HG03025 (cell line): ENCODE results near the gene DHCR24.
"Not testable (repeated sequence)": the region's sequence is repeated elsewhere in the genome, so short reads cannot be mapped to it uniquely, and the experiment has no call there.

Source experiments
- ATAC-seq: cut with Tn5 transposase; IDR thresholded peaks from one replicate; pipeline ENCODE4 v1.9.1; 2021; ENCODE audit warnings: mild to moderate bottlenecking, moderate library complexity; ENCODE audit not compliant: unreplicated experiment, low FRiP score

Gene DHCR24, protein sequence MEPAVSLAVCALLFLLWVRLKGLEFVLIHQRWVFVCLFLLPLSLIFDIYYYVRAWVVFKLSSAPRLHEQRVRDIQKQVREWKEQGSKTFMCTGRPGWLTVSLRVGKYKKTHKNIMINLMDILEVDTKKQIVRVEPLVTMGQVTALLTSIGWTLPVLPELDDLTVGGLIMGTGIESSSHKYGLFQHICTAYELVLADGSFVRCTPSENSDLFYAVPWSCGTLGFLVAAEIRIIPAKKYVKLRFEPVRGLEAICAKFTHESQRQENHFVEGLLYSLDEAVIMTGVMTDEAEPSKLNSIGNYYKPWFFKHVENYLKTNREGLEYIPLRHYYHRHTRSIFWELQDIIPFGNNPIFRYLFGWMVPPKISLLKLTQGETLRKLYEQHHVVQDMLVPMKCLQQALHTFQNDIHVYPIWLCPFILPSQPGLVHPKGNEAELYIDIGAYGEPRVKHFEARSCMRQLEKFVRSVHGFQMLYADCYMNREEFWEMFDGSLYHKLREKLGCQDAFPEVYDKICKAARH

DNA sequence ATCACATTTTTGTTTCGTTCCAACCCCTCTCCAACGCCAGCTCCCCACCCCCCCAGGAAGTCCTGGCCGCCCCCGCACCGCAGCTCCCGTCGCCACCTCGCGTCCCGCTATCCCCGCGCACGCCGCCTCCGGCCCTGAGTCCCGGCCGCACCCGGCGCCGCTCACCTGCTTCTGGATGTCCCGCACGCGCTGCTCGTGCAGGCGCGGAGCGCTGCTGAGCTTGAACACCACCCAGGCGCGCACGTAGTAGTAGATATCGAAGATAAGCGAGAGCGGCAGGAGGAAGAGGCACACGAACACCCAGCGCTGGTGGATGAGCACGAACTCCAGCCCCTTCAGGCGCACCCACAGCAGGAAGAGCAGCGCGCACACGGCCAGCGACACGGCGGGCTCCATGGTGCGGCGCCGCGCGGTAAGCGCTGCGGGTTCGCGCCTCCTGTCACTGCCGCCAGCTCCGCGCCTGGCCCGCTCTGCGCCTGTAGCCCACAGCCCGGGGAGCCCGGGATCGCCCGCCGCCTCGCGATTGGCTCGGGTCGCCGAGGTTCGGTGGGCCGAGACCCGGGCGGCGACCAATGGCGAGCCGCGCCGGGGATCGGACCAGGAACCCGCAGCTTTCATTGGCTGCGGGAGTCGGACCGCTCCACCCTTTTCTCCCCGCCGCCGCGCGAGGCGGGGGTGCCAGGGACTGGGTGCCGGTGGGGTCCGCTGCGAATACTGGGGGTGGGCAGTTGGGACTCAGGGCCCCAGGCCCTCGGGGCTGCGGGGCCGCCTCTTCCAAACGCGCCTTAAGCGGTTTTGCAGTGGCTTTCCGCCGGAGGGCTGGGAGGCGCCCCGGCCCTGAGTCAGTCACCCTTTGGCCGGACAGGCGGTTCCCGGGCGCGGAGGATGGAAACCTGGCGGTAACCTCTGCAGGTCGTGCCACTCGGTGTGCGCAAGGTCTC lies at the start of gene DHCR24:
TSS of gene DHCR24 (minus strand) at position 472 of the 941 bp plus-strand sequence. CDS start at position 396, 76 bp downstream.
- peak; percentile 87 for ATAC-seq

DNA sequence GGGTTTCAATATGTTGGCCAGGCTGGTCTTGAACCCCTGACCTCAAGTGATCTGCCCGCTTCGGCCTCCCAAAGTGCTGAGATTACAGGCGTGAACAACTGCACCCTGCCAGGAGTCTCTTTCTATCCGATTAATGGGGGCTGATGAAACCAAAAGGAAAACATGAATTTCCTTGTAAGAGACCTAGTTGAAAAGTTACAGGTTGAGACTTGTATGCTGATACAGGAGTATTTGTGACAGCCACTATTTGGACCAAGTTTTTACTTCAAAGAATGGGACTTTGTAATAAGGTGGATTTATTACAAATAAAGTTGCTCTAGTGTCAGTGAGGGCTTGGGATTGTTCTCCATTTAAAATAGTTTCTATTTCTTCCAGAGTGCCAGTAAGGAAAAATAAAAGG lies 49.8 kb upstream of the DHCR24 start:
- ATAC-seq, result no peak

DNA sequence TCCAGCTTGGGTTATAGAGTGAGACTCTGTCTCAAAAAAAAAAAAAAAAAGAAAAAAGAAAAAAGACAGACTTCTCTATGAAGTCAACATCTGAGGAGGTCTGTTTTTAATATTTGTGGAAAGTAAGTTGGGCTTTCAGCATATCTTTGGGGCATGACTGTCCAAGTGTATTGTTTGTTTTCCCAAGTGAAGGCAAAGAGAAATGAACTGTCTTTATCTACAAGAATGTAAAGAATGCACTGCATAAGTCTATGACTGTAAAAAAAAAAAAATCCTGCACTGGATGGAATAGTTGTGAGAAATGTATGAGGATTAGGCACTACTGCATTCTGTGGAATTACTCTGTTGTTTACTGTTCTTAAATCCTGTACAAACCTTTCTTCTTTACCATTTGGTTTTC lies 47.9 kb upstream of the DHCR24 start:
- ATAC-seq, result no peak

DNA sequence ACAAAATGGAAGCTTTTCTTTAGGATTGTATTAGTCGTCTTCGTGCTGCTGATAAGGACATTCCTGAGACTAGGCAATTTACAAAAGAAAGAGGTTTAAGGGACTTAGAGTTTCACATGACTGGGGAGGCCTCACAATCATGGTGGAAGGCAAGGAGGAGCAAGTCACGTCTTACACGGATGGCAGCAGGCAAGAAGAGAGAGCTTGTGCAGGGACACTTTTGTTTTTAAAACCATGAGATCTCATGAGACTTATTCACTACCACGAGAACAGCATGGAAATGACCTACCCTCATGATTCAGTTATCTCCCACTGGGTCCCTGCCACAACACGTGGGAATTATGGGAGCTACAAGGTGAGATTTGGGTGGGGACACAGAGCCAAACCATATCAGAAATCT lies 47.1 kb upstream of the DHCR24 start:
- ATAC-seq, result not testable (repeated sequence)

DNA sequence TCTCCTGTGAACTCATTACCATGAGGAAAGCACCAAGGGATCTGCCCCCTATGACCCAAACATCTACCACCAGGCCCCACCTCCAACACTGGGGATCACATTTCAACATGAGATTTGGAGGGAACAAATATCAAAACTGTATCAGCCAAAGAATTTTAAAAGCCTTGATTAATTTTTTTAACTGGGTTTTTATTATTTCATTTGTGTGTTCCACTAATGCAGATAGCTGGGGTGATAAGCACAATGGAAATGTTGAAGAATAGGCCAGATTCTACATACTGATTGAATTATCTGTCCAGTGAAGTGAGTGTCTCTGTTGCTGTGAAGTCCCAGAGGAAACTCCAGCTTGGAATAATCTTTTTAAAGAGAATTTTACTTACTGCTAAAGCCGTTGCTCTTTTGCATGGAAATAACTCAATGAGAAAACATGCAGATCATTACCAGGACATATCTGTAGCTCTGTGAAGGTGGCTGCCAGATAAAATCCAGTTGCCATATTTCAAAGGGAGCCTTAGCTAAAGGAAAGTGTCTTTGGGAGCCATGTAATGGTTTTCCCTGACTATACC lies 44.4 kb upstream of the DHCR24 start:
- no peak for ATAC-seq

DNA sequence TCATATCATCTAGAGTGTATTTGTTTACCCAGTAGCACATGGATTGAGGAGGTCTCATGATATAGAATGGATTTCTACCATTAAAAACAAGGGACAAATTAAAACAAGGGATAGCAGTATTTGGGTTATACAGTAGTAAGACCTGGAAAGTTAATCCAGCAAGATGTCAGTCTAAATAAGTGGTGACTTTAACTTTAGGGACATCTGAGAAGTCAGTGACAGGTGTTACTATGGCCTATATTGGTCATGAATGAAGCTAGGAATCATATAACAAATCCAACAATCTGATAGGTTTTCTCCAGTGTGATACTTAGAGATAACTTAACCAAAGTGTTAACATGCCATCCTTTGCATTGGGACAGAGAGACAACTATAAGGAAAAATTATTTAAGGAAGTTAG lies 42.7 kb upstream of the DHCR24 start:
- ATAC-seq, result no peak

DNA sequence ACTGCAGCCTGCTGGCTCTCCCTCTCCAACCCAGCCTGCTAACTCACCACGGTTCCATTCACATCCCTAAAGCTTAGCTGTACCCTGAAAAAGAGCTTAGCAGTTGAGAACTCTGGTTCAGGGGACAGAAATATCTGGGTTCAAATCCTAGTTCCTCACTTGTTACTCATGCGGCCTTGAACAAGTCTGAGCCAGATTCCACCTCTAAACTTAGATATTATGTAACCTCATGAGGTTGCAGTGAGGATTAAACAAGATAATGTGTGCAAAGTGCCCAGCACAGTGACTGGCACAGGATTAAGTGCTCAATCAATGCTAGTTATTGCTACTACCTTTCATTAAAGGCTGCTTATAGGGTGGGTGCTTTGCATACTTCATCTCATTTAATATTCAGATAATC lies 41.3 kb upstream of the DHCR24 start:
- ATAC-seq, result no peak

DNA sequence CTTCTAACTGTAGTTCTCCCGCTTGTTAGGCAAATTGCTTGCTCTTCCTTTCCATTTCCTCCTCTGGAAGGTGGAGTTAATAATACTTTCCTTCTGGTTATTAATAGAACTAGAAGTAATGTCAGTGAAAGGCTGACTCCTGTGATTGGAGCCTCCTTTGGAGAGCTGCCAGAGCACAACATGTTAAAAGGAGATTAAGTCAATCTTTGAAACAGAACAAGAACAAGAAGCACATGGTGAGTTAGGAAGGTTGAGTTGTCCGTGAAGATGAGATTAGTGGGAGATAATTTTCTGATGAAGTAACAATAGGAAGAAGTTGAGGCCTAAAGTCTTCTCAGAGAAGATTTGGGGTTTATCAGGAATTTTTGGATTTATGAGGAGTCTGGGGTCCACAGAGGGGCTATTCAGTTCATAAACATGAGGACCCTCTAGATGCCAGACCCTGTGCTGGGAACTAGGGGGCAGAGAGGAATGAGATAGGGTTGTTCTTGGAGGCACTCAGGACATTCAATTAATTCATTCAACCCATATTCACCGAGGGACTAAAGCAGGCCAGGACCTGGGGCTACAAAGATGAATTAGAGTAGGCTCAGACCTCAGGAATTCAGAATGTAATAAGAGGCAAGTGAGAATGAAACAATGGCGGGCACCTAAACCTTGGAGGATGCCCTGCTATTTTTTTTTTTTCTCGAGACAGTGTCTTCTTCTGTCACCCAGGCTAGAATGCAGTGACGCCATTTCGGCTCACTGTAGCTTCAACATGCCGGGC lies 40.7 kb upstream of the DHCR24 start:
- no peak for ATAC-seq

DNA sequence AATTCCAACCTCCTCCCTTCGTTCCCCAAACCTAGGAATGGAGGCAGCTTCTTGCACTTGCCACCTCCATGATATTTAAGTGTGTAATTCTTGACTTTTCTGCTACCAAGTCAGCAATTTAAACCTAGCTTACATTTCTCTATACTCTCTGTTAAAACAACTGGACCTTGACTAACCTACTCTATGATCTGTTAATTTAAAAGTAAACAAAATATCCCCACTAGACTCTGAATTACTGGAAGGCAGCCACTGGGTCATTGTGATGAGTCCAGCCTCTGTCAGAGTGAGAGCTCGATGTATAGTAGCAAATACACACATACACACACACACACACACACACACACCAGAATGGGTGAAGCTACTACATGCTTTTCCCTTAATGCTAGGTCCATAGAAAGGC lies 40.0 kb upstream of the DHCR24 start:
- no peak for ATAC-seq

DNA sequence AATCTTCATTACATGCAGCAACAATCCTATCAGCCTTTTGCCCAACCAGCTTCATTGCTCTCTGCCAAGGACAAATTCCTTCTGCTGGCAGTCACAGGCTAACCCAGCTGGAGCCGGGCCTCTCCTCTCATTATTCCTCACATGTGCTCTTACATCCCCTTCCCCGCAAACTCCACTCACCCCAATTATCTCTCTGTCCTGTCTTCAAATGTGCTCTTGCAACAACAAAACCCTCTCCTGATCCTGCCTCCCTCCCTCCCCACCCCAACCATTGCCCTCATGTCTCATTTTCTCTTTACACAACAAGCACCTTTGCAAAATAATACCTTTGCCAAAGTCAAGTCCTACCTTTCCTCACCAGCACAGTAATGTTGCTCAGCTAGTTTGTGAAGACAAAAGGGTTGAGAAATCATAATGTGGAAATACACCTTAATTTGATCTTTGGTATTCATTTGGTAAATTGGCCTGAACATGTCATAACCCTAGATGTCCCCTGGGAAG lies 36.0 kb upstream of the DHCR24 start:
- ATAC-seq, result no peak

DNA sequence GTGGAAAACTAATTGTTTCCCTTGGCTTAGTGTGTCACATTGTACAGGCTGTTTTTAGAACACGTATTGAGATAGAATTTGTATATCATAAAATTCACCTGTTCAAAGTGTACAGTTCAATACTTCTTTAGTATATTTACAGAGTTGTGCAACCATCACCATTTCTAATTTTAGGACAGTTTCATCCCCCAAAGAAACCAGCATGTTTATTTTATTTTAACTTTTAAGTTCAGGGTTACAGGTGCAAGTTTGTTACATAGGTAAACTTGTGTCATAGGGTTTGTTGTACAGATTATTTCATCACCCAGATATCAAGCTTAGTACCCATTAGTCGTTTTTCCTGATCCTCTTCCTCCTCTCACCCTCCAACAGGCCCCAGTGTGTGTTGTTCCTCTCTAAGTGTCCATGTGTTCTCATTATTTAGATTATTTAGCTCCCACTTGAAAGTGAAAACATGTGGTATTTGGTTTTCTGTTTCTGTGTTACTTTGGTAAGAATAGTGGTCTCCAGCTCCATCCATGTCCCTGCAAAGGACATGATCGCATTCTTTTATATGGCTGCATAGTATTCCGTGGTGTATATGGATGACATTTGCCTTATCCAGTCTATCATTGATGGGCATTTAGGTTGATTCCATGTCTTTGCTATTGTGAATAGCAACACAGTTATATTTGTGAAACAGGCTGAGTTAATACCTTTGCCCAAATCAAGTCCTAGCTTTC lies 35.2 kb upstream of the DHCR24 start:
- no peak for ATAC-seq

DNA sequence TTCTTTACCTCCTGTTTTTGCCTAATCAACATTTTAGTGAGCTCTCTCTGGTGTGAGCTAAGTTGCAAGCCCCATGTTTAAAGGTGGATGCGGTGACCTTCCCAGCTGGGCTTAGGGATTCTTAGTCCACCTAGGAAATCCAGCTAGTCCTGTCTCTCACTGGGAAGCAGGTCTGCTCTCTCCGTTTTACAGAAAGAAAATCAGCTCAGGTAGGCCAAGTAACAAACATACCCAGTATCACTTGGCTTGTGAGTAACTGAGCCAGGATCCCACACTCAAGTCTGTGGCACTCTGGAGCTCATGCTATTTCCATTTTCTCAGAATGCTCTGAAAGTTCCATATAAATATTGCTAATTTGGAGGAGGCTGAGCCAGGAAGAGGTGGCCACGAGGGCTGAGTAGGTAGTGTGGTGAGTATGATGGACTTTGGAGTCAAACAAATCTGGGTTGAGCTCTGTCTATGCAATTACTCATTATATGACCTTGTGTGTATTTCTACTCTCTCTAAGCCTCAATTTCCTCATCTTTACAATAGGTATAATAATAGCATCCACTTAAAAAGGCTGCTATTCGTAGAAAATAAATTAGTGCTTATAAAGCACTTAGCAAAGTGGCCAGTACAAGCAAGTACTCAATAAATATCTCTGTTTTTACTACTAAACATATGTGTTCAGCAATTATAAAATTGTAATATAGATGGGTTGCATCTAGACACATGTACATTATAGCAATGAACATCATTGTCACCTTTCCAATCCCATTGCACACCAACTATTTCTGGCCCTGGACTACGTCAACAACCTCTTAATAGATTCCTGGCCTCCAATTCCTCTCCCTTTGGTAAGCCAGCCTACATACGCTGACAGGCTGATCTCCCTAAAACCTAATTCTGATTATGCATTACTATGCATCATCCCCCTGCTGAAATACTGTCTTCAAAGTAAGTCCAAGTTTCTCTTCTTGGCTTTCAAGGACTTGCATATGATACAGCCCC lies 32.7 kb upstream of the DHCR24 start:
- no peak for ATAC-seq

DNA sequence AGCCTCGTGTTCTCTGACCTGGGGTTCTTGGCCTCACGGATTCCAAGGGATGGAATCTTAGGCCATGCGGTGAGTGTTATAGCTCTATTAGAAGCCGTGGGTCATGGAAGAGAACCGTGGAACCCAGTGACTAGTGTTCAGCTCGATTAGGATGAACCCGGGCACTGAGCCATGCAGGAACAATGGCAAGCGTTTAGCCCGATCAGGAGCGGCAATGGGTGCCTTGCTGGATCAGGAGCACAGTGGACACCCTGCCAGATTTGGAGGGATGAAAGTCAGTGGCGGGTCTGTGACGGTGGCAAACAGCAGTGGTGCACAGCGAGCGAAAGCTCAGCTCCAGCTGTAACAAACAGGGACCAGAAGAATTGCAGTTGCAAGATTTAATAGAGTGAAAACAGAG lies 24.1 kb upstream of the DHCR24 start:
- not testable (repeated sequence) for ATAC-seq

DNA sequence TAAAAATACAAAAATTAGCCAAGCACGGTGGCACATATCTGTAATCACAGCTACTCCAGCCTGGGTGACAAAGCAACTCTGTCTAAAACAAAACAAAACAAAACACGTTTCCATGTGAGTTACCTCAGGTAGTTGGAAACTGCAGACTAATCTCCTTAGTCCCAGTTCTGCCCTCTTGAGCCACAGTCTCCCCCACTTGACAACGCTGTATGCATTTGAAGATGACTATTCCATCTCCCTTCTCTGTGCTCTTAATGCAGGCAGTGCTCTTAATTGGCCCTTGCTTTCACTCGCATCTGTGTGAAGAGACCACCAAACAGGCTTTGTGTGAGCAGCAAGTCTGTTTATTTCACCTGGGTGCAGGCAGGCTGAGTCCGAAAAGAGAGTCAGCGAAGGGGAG lies 19.6 kb upstream of the DHCR24 start:
- ATAC-seq, result no peak

DNA sequence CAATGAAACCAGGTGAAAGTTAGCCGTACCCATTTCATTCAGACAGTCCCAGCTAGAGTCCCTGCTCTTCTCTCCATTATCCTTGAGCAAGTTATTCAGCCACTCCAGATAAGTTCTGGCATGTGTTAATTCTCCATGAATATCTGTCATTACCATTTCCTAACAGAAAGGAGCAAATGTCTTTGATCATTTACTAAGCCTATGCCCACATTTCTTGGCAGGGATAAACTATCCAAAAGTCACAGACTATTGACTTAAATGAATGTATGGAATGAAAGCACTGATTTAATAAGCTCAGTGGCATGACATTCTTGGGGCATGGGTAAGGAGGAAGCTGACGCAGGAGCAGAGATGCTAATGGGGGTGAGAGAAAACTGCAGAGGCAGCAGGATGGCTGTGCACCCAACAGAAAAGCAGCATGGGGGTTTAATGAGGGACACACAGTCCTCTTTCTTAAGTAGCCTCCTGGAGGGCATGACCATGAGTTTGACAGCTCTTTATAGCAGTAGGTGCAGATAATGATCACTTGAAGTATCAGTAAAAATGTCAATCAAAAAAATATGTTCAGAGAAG lies 17.6 kb upstream of the DHCR24 start:
- ATAC-seq, result no peak

DNA sequence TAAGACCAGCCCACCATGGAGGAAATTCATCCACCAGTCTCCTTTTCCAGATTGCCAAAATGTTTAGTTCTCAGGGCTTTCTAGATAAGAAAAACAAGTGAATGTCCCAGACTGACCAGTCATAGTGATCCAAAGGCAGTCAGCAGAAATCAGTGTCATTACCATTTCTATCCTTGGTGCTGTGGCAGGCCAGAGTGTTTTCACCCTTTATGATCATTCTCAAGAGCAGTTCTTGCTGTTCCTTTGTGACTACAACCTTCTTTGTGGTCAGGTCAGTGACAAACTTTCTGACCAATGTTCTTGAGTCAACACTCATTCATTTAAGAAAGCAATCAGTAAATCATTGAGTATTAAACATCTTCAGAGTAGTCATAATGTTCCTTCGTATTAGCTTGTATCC lies 7.3 kb upstream of the DHCR24 start:
- no peak for ATAC-seq

DNA sequence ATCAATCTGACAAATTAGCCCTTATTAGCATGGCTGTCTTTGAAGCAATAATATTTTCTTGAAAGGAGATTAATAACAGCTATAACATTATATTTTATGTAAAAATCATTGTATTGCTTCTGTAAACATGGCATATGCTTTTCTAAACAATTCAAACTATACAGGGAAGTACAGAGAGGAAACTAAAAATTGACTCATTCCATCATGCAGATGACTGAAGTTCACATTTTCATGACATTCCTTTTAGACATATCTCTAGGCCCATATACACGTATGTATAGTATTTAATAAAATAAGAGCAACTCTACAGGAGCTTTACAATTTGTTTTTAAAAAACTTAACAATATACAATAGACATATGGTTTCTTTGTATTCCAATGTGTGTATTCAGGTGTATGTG lies 5.6 kb upstream of the DHCR24 start:
- ATAC-seq, result no peak
